ENCODE measurements around the gene ARRB1.
"Not testable (repeated sequence)": the region's sequence is repeated elsewhere in the genome, so short reads cannot be mapped to it uniquely, and the experiment has no call there.

Gene ARRB1

GRCh38 chr11:75369560-75370255 is 18.2 kb upstream of the ARRB1 start:
- DNase-seq: no peak

GRCh38 chr11:75366826-75367225 is 15.4 kb upstream of the ARRB1 start:
- not testable (repeated sequence) for DNase-seq

- no peak for DNase-seq
Measured at GRCh38 chr11:75365711-75366181, 14.3 kb upstream of the ARRB1 start.

- not testable (repeated sequence) for DNase-seq
Measured at GRCh38 chr11:75362285-75362684, 10.8 kb upstream of the ARRB1 start.

- no peak for DNase-seq
Measured at GRCh38 chr11:75356613-75357012, 5.2 kb upstream of the ARRB1 start.

GRCh38 chr11:75355051-75355450 is 3.6 kb upstream of the ARRB1 start:
- DNase-seq: no peak

- DNase-seq: peak; percentile 47 to 75
Measured at GRCh38 chr11:75352588-75353206, 1.2 kb upstream of the ARRB1 start.

GRCh38 chr11:75351791-75352587 is 528 bp upstream of the ARRB1 start:
- no peak for DNase-seq

GRCh38 chr11:75350743-75351540 is 519 bp downstream of the ARRB1 start:
- DNase-seq: no peak

GRCh38 chr11:75350122-75350742 is 1.2 kb downstream of the ARRB1 start:
- DNase-seq: no peak

GRCh38 chr11:75349521-75350116 is 1.8 kb downstream of the ARRB1 start:
- DNase-seq: no peak

- no peak for DNase-seq
Measured at GRCh38 chr11:75347781-75348566, 3.5 kb downstream of the ARRB1 start.

- DNase-seq: no peak
Measured at GRCh38 chr11:75346912-75347647, 4.4 kb downstream of the ARRB1 start.

- no peak for DNase-seq
Measured at GRCh38 chr11:75346296-75346695, 5.2 kb downstream of the ARRB1 start.

- no peak for DNase-seq
Measured at GRCh38 chr11:75345455-75346160, 5.9 kb downstream of the ARRB1 start.

- DNase-seq: no peak
Measured at GRCh38 chr11:75344761-75345454, 6.6 kb downstream of the ARRB1 start.

GRCh38 chr11:75344186-75344585 is 7.3 kb downstream of the ARRB1 start:
- DNase-seq: no peak

- DNase-seq: no peak
Measured at GRCh38 chr11:75342966-75343870, 8.2 kb downstream of the ARRB1 start.
